Measurements from ENCODE around the gene ERICH3. TPM values are rescaled to one million over a fixed set of nuclear protein-coding genes. Genes with fewer than 3 reads are reported as not detected.

ERICH3 gene
- total RNA-seq, 1 donor = not detected

DNA sequence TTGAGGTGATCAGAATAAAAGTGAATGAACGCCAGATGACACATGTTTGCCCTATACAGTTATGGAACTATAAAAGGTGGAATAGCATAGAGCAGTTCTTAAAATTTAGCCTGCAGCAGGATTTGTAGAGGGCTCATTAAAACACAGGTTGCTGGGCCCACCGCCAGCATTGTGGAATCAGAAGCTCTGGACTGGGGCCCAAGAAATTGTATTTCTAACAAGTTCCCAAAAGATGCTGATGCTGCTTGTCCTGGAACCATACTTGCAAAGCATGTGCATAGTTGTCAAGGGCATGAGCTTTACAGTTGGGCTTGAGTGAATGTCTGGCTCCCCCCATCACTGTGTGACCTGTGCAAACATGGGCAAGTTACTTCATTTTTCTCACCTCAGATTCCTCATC is 123.7 kb downstream of the ERICH3 start:
- Histone ChIP-seq H3K36me3 (ENCODE audit: insufficient read depth, low read length) (no peaks in the 10 kb centered on the region), H3K4me2 (ENCODE audit: insufficient read depth, low read length) (no peak overlapping the region), H3K27ac (ENCODE audit: low read depth, low read length) (no peak overlapping the region), H3K9me3 (ENCODE audit: low read depth, low read length) (no peaks in the 10 kb centered on the region), H3K4me1 (ENCODE audit: insufficient read depth, low read length) (no peaks in the 10 kb centered on the region), H3K79me2 (ENCODE audit: insufficient read depth, low read length) (no peaks in the 10 kb centered on the region), H4K20me1 (ENCODE audit: insufficient read depth, low read length) (no peaks in the 10 kb centered on the region), H3K27me3 (ENCODE audit: insufficient read depth, low read length) (no peaks in the 10 kb centered on the region), H3K4me3 (ENCODE audit: insufficient read depth, low read length) (no peak overlapping the region), H2AFZ (ENCODE audit: low read length) (no peak overlapping the region)
- no peak for DNase-seq (ENCODE audit: insufficient read length, low spot score, missing footprints)
- TF ChIP-seq, protein P1, sequence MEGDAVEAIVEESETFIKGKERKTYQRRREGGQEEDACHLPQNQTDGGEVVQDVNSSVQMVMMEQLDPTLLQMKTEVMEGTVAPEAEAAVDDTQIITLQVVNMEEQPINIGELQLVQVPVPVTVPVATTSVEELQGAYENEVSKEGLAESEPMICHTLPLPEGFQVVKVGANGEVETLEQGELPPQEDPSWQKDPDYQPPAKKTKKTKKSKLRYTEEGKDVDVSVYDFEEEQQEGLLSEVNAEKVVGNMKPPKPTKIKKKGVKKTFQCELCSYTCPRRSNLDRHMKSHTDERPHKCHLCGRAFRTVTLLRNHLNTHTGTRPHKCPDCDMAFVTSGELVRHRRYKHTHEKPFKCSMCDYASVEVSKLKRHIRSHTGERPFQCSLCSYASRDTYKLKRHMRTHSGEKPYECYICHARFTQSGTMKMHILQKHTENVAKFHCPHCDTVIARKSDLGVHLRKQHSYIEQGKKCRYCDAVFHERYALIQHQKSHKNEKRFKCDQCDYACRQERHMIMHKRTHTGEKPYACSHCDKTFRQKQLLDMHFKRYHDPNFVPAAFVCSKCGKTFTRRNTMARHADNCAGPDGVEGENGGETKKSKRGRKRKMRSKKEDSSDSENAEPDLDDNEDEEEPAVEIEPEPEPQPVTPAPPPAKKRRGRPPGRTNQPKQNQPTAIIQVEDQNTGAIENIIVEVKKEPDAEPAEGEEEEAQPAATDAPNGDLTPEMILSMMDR (IDR thresholded peaks at IDR 0.05; ENCODE audit: extremely low read depth, low read depth, low read length) = no peak

DNA sequence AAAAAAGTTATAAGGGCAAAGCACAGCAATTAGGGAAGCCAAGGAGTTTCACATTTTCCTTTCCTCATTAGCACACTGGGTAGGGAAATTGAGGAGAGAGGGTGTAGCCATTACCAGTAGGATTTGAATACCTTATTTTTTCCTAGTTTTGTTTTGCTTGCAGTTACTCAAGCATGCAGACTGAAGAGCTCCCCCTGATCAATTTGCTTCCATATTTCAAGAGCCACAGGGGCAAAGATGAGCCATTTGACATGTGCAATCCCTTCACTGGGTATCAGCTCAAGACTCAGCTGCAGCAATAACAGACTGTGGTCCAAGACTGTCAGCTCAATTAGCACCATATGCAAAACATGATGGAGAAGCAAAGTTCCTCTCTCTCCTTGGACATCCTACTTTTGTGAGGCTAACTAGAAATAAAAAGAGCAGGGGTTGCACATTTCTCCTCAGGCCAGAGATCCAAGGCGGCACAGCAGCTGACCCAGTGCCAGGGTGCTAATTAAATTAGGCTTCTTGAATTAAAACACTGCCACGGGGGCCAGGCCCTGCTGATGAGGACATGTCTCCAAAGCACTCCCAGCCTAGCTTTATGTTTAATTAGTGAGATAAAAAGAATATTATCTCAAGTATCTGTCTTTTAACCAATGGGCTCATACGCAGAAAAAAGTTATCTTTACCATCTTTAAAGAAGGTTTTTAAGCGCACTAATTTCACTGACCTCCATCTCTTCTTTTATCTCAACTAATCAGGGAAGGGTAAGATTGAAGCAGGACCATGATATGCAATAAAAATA is 124.4 kb downstream of the ERICH3 start:
- H3K27me3 ChIP-seq (ENCODE audit: insufficient read depth, low read length) = no peaks in the 10 kb centered on the region
- no peak overlapping the region for H3K27ac ChIP-seq (ENCODE audit: low read depth, low read length)
- no peaks in the 10 kb centered on the region for H3K36me3 ChIP-seq (ENCODE audit: insufficient read depth, low read length)
- H2AFZ ChIP-seq (ENCODE audit: low read length) = no peak overlapping the region
- H3K4me1 ChIP-seq (ENCODE audit: insufficient read depth, low read length) = no peaks in the 10 kb centered on the region
- no peaks in the 10 kb centered on the region for H3K79me2 ChIP-seq (ENCODE audit: insufficient read depth, low read length)
- H3K9me3 ChIP-seq (ENCODE audit: low read depth, low read length) = no peaks in the 10 kb centered on the region
- DNase-seq (ENCODE audit: insufficient read length, low spot score, missing footprints) = no peak
- TF ChIP-seq, protein P1 (IDR thresholded peaks at IDR 0.05; ENCODE audit: extremely low read depth, low read depth, low read length) = no peak
- H3K4me3 ChIP-seq (ENCODE audit: insufficient read depth, low read length) = no peak overlapping the region
- H3K4me2 ChIP-seq (ENCODE audit: insufficient read depth, low read length) = no peak overlapping the region
- H4K20me1 ChIP-seq (ENCODE audit: insufficient read depth, low read length) = no peaks in the 10 kb centered on the region

DNA sequence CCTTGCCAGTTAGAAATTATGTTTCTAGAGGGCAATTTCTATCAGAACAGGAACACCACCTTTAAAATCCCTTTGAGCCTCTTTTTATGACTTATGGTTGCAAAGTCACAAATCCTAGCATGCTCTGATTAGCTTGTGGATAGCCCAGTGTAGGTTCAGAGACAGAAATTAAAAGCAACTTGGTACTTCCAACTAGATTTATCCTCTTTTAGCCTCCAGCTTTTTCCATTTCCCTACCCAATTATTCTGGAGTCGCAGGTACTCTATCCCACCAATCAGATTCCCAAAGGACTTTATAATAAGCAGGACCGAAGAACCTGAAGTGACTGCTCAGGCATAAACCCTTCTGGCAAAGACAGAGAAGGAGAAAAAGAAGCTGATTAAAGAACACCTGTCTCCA is 127.8 kb downstream of the ERICH3 start:
- no peak overlapping the region for H2AFZ ChIP-seq (ENCODE audit: low read length)
- TF ChIP-seq, protein P1 (IDR thresholded peaks at IDR 0.05; ENCODE audit: extremely low read depth, low read depth, low read length) = no peak
- no peaks in the 10 kb centered on the region for H3K9me3 ChIP-seq (ENCODE audit: low read depth, low read length)
- H3K4me2 ChIP-seq (ENCODE audit: insufficient read depth, low read length) = no peak overlapping the region
- no peaks in the 10 kb centered on the region for H3K36me3 ChIP-seq (ENCODE audit: insufficient read depth, low read length)
- H4K20me1 ChIP-seq (ENCODE audit: insufficient read depth, low read length) = no peaks in the 10 kb centered on the region
- H3K4me1 ChIP-seq (ENCODE audit: insufficient read depth, low read length) = no peaks in the 10 kb centered on the region
- H3K4me3 ChIP-seq (ENCODE audit: insufficient read depth, low read length) = no peak overlapping the region
- H3K79me2 ChIP-seq (ENCODE audit: insufficient read depth, low read length) = no peaks in the 10 kb centered on the region
- H3K27me3 ChIP-seq (ENCODE audit: insufficient read depth, low read length) = no peaks in the 10 kb centered on the region
- peak; percentile 61 for DNase-seq (ENCODE audit: insufficient read length, low spot score, missing footprints)
- no peak overlapping the region for H3K27ac ChIP-seq (ENCODE audit: low read depth, low read length)

DNA sequence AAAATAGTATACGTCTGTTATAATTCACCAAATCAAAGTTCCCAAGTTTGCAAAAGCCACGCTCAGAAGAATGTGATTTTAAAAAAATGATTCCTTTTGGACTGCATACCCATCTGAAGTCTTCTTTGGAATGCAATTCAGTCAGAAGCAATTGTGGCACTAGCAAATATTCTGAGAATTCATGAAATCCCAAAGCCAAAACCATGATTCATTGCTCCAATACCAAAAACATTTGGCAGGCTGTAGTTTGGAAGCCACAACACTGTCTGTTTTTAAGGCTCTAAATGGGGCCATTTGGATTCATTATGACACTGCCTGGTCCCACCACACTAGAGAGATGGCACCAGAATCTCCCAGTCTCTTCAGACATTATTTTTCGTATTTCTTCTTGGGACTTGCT is 139.4 kb downstream of the ERICH3 start:
- H3K4me3 ChIP-seq (ENCODE audit: insufficient read depth, low read length) = no peak overlapping the region
- no peaks in the 10 kb centered on the region for H4K20me1 ChIP-seq (ENCODE audit: insufficient read depth, low read length)
- H3K79me2 ChIP-seq (ENCODE audit: insufficient read depth, low read length) = no peaks in the 10 kb centered on the region
- H3K9me3 ChIP-seq (ENCODE audit: low read depth, low read length) = no peaks in the 10 kb centered on the region
- no peaks in the 10 kb centered on the region for H3K36me3 ChIP-seq (ENCODE audit: insufficient read depth, low read length)
- no peaks in the 10 kb centered on the region for H3K27me3 ChIP-seq (ENCODE audit: insufficient read depth, low read length)
- no peak overlapping the region for H2AFZ ChIP-seq (ENCODE audit: low read length)
- H3K4me2 ChIP-seq (ENCODE audit: insufficient read depth, low read length) = no peak overlapping the region
- no peaks in the 10 kb centered on the region for H3K4me1 ChIP-seq (ENCODE audit: insufficient read depth, low read length)
- TF ChIP-seq, protein P1 (IDR thresholded peaks at IDR 0.05; ENCODE audit: extremely low read depth, low read depth, low read length) = no peak
- H3K27ac ChIP-seq (ENCODE audit: low read depth, low read length) = no peak overlapping the region
- peak; percentile 38 for DNase-seq (ENCODE audit: insufficient read length, low spot score, missing footprints)

Measured in osteoblast (primary cell).